DMS53 treated with DMSO at 0.1 percent for 48 hours (cell line): ENCODE data around the gene PRKAR1B.

Experiments
- DNase-seq: peaks from one replicate; lab custom pipeline; 2025; ENCODE audit not compliant: unreplicated experiment; lab: John Stamatoyannopoulos, UW

PRKAR1B gene

DNA sequence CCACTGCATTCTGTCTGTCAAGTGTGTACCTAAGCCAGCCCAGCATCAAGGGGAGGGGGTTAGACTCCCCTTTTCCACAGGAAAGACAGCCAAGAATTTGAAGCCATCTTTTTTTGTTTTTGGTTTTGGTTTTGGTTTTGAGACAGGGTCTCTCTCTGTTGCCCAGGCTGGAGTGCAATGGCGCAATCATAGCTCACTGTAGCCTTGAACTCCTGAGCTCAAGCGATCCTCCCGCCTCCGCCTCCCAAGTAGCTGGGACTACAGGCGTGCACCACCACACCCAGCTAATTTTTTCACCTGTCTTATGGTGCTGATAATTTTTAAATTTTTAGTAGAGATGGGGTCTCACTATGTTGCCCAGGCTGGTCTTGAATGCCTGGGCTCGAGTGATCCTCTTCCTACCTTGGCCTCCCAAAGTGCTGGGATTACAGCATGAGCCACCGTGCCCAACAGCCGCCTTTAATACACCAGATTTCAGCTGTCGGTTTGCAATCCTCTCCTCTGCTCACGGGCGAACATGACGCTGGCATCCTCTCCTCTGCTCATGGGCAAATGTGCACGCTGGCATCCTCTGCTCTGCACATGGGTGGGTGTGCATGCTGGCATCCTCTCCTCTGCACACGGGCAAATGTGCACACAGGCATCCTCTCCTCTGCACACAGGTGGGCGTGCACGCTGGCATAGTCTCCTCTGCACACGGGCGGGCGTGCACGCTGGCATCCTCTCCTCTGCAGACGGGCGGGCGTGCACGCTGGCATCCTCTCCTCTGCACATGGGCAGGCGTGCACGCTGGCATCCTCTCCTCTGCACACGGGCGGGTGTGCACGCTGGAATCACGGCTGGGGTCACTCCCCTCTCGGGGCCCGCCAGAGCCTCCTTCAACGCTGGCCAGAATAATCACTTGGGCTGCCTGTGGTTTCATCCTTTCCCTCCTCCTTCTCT lies 151.4 kb downstream of the PRKAR1B start:
- DNase-seq = no peak

DNA sequence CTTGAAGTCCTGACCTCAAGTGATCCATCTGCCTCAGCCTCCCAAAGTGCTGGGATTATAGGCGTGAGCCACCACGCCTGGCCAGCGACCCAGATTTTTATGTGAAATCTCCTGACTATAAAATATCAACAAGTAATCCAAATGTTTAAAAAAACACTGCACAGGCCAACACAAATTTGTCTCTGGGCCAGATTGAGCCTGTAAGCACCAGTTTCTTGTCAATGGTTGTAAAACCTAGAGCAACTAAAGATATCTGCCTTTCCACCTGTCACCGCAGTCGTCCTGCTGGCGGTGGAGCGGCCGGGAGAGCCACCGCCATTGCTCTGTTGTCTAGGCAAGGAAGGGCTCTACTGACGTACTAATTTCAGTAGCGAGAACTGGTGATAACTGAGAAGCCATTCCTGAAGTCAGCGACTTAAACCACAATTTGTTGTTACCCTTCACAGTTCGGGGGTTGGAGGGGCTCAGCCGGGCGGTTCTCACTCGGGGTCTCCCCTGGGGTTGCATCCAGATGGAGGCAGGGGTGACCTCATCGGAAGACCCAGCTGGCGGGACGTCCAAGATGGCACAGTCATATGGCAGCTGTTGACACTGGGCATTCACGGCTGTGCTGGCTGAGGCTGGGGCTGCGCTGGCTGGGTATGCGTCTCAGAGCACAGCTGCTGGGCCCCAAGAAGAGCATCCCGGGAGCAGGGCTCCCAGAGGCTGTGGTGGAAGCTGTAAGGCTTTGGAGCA lies 152.3 kb downstream of the PRKAR1B start:
- DNase-seq = no peak

DNA sequence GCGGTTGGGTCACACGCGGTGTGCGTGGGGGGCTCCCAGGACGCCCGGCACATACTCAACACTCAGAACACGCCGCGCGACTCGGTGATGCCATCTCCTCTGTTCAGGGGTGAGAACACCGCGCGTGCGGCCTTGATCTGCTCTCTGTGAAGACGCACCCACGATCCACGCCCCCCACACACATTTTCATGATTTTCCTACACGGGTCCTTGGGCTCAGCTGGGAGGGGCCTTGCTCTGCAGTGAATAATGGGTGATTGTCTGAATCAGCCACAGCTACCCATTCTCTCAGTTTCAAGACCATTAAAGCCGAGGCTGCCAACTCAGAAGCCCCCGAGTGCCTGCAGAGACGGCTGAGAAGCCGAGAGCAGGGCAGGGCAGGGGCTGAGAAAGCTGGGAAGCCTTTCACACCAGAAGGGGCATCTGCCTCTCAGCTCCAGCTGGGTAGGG lies 153.1 kb downstream of the PRKAR1B start:
- DNase-seq = no peak

DNA sequence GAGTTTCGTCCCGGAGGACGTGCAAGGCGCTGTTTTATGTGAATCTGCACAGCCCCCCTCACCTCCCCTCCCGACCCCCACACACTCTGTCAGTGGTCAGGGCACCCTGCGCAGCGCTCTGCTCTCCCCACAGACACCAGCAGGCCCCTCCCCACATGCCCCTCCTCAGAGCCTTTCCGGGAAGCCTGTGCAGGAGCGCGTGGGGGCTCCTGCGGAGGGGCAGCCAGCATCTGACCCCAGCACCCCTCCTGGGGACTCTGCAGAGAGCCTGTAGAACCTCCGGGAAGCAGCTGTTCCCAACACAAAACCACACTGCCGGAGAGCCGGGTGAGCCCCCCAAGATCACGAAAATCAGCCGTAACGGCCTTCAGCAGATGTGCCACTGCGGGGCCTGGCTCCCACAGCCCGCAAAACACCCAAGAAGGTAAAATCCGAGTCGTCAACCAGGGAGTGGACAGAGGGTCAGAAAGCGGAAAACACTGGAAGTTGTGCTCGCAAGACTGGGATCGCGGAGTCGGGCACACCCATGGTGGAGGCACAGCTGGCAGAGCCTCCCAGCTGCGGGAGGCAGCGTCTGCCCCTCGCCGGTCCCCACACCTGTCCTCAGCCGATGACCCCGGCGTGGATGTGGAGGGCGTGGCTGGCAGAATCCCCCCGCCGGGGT lies 153.7 kb downstream of the PRKAR1B start:
- no peak for DNase-seq

DNA sequence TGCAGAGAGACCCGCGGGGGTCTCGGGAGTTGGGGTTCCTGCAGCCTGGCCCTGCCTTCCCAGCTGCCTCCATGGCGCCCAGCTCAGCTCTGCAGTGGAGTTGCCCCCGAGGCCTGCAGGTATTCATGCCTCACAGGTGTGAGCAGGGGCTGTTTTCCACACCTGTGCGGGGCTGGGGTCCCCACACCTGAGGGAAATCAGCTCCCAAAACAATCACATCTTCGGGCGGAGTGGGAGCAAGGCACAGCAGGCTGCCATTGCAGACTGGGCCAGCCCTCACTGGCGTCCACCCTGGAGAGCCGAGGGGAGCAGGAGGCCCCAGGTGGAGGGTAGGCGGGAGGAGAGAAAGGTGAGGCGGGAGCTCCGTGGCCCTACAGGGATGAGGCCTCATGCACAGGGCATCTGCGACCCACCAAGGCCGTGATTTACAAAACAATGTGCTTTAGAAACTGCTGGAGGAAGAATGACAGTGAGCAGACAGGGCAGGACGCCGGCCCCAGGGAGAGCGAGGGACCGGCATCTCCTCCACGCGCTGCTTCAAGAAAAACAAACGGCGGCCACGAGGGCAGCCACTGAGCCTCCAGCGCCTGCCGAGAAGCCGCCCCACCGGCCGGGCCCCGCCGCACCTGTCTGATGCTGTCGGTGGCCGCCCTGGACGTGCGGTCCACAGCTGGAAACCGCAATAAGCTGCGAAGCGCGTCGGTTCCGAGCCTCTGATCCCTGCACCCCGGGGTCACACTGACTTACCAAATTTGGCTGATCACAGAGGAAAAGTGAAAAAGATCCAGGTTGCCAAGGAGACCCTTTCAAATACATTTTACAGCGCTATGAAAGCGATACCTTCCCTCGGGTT lies 154.4 kb downstream of the PRKAR1B start:
- no peak for DNase-seq

DNA sequence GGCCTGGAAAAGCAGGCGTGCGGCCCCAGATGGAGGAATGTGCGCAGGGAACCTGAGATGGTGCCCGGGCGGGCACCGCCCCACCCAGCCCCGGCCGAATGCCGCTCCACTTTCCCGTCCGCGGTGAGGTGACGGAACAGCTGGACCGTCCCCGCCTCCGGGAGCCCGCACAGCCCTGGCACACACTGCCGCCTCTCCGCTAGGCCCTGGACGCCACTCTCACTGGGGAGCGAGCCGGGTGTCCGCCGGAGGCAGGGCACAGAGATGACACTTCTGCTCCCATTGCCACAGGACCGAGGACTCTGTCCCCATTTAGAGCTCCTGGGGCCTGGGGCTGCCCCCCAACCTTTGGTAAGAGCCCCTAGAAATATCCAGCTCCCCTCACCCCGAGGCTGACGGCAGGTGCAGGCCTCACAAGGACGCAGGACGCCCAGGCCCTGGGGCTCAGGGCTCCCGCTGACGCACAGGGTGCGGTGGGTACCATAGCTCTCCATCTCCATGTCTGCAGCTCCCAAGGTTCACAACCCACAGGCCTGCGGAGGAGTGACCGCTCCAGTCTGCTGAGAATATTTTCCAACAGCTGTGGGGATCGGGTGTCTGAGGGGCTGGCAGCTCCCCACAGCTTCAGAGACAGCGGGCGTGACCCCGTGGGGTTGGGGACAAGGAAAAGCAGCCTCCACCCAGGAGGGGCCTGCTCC lies 155.2 kb downstream of the PRKAR1B start:
- DNase-seq = no peak

DNA sequence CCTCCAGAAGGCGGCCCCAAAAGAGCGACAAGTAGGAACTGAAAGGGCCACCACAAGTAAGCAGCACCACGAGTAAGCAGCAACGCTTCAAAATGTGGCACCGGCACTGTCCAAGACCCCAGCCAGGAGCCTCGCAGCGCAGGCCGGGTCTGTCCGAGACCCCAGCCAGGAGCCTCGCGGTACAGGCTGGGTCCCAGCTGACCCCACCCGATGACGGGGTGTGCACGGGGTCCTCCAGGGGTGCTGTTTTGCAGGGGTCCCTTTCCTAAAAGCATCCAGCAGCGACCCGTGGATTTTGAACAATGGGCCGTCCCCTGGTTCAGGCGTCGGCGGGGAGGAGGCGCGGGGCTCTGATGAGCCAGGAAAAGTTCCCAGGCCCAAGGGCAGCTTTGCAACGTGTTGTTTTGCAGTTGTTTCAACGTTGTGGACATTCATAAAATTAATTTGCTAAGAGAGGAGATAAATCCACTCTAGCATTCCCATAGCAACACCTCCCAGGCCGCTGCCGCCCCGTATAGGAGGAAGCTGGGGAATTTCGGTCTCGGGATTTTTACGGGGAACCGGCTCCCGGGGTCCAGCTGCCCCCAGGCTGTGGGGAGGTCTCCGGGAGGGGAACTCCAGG lies 155.9 kb downstream of the PRKAR1B start:
- no peak for DNase-seq

DNA sequence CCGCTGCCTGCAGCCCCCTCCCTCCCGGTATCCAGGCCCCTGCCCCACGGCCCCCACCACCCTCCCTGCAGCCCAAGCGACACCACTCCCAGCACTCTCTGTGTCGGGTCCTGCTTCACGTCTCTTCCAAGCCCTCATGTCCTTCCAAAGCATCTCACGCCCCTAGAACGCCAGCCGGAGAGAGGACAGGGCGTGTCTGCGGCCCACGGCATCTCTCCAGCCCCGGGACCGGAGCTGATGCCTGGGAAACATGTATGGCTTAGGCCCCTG lies 156.3 kb downstream of the PRKAR1B start:
- DNase-seq = no peak

DNA sequence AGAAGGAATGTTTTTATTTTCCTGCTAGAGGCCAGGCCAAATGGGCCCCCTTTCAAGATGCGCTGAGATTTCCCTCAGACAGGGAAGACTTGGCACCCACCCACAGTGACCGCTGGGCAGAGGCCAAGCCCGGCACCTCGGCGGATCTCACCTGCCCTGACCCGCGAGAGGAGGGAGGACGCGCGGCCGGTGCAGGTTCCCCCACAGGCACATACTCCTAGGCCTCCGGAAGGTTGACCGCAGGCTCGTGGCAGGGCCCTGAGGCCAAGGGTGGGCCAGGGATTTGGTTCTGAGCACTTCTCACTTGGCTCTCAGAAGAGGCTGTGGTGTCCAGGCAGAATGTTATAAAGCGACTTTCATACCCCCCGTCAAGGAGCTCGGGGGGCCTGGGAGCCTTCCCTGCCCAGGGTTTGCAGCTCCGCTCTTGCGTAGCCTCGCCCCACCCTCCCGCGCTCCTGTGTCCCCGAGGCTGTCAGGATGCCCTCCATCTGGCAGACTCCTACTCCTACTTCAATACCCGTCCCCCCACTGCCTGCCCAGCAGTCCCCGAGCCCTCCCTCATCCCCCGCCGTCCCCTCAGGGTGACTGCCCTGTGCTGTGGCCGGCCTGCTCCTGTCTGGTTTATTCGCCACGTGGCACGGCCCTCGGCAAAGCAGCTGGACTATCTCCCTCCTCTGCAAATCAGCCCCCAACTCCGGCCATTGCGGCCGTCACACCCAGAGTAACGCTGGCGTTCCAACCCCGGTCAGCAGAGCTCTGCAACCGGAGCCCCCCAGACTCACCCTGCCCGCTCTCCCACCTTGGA lies 156.9 kb downstream of the PRKAR1B start:
- no peak for DNase-seq

DNA sequence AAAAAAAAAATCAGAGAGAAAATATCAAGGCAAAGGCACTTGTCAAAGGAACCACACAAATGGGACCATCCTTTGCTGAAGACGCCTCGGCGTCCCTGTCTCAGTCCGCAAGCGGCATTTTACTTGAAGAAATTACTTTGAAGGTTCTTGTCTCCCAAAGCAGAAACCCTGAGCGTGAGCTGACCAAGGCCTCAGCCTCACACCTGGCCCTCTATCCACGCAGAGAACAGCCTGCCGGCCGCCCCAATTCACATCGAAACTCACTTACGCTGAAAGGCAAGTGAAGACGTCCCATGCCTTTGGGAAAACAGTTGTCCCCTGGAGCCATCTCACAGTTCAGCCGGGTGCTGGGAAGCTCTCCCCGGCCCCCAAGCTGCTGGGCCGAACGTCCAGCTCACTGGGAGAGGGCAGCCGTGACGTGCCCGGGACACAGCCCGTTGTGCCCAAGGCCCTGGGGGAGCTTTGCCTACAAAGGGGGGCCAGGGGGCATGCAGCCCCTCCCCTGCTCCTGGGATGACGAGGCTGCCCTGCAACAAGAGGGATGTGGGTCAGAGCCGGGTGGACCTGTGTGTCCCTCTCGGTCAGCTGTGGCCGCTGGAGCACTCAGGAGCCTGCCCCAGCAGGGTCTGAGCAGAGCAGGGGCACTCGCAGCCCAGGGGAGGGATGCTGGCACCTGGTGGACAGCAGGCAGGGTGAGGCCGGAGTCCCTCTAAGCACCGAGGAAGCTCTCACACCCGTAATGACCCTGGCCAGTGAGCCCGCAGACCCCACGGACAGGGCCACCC lies 157.8 kb downstream of the PRKAR1B start:
- DNase-seq = no peak

DNA sequence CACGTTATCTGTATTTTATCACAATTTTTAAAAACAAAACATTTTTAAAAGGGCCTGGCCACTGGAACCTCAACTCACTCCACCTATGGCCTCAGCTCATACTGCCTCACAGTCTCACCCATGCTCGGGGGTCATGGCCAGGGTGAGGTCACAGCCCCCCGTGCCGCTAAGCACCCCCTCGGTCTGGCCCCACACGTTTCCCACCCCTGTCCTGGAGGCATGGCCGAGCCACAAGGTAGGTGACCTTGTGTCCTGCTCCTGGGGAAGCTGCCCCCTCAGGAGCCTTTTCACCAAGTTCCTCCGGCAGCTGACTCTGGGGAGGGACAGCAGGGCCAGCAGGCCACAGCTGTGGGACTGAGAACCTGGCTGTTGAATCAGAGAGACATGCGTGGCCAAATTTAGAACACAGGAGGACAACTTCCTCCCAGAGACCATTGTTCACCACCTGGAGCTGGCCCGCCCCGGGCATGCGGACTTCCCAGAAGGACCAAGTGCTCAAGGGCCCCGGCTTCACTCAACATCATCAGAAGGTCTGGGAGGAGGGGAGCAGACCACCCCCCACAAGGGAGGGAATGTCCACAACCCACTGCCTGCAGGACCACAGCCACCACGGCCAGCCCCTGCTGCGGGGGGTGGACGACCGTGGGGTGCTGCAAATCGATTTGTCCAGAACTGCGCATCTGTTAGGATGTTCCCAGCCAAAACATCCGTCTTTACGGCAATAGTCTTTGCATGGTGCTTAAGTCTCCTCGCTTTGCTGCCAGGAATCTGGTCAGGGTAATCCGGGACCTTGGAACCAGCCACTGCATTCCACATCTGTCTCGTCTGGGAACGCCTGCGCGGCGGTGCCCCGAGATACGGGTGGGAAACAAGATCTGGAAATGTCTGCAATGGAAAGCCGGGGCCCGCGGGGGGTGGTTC lies 158.8 kb downstream of the PRKAR1B start:
- no peak for DNase-seq

DNA sequence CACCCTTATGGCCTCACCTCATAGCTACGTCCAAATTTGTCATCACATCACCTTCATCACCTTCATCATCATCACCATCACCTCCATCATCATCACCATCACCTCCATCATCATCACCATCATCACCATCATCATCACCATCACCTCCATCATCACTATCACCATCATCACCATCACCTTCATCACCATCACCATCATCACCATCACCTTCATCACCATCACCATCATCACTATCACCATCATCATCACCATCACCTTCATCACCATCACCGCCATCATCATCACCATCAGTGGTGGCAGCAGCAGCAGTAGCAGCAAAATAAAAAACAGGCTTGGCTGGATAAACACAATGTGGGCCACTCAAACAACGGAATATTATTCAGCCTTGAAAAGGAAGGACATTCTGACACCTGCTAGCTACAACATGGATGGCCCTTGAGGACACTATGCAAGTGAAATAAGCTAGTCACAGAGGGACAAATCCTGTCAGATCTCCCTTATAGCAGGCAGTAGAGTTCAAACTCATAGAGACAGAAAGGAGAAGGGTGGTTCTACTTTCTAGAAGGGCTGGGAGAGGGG lies 159.7 kb downstream of the PRKAR1B start:
- no peak for DNase-seq

DNA sequence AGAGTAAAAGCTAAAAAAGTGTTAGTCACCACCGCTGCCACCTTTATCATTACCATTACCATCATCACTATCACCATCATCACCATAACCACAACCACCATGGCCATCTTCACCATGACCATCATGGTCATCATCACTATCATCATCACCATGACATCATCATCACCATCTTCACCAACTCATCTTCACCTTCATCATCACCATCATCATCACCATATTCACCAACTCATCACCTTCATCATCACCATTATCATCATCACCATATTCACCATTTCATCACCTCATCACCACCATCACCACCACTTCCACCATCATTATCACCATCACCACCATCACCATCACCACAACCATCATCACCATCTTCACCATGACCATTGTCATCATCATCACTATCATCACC lies 161.0 kb downstream of the PRKAR1B start:
- DNase-seq = no peak

DNA sequence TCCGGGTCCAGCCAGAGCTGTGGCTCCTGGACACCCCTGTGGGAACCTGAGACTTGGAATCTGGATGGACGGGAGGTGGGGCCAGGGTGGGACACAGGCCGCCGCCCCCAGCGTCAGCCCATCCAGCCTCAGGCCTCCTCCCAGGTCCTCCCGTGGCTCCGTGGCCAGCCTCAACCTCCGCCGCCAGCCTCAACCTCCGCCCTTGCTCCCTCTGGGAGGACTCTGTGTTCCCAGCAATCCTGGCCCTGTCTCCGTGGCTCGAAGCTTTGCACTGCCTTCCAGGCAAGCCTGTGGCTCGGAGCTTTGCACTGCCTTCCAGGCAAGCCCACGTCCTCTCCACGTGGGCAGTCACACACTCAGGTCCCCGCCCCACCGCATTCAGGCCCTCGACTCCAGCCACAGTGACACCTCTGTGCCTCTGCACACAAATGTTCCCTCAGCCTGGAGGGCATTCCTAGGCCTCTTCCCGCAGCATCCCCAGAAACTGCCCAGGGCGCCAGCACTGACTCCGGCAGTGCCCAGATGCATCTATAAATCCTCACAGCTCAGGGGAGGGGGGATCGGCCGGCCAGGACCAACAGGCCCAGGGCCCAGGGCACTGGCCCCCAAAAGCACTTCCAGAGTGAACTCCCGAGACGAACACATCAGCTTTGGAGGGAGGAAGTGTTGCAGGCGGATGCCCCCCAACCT lies 162.8 kb downstream of the PRKAR1B start:
- no peak for DNase-seq

DNA sequence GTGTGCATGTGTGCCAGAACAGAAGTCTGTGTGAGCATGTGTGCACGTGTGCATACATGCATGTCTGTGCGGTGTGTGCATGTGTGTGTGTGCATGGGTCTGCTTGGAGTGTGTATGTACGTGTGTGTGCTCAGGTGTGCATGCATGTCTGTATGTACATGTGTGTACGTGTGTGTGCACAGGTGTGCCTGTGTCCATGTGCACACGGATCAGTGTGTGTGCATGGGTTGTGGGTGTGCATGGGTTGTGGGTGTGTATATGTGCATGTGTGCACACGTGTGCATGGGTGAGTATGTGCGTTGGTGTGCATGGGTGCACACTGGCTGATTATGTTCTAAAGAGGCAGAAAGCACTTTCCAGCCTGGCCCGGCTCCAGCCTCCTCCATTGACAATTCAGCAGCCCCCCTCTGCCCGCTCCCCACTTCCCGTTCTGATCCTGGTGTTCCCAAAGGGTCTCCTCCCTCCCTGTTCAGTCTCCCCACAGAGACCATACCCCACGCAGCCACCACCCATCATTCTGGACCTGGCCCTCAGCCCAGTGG lies 163.4 kb downstream of the PRKAR1B start:
- DNase-seq = no peak
